ELR (cell line): ENCODE results near the gene ZNRF1.
"Not testable (repeated sequence)": the region's sequence is repeated elsewhere in the genome, so short reads cannot be mapped to it uniquely, and the experiment has no call there.

Experiments
- DNase-seq: peaks from one replicate; pipeline ENCODE4 v3.0.0-alpha.2; 2015; ENCODE audit warnings: low read depth

ZNRF1 gene

GRCh38 chr16:75002474-75002873 is 3.6 kb downstream of the ZNRF1 start:
- no peak for DNase-seq

- no peak for DNase-seq
Measured at GRCh38 chr16:75003931-75004330, 5.1 kb downstream of the ZNRF1 start.

- no peak for DNase-seq
Measured at GRCh38 chr16:75004460-75004859, 5.6 kb downstream of the ZNRF1 start.

- DNase-seq: no peak
Measured at GRCh38 chr16:75005697-75006096, 6.9 kb downstream of the ZNRF1 start.

GRCh38 chr16:75007443-75007842 is 8.6 kb downstream of the ZNRF1 start:
- no peak for DNase-seq

GRCh38 chr16:75010427-75010826 is 11.6 kb downstream of the ZNRF1 start:
- DNase-seq: no peak

- peak; percentile 90 for DNase-seq
Measured at GRCh38 chr16:75011634-75012307, 12.9 kb downstream of the ZNRF1 start.

- peak; percentile 33 for DNase-seq
Measured at GRCh38 chr16:75012380-75013081, 13.7 kb downstream of the ZNRF1 start.

GRCh38 chr16:75013123-75013522 is 14.3 kb downstream of the ZNRF1 start:
- not testable (repeated sequence) for DNase-seq

GRCh38 chr16:75014318-75014717 is 15.5 kb downstream of the ZNRF1 start:
- no peak for DNase-seq

- not testable (repeated sequence) for DNase-seq
Measured at GRCh38 chr16:75016451-75017081, 17.7 kb downstream of the ZNRF1 start.

- DNase-seq: no peak
Measured at GRCh38 chr16:75017670-75018525, 19.1 kb downstream of the ZNRF1 start.

GRCh38 chr16:75019007-75019406 is 20.2 kb downstream of the ZNRF1 start:
- DNase-seq: peak; percentile 30

GRCh38 chr16:75019586-75019985 is 20.8 kb downstream of the ZNRF1 start:
- no peak for DNase-seq

GRCh38 chr16:75021410-75021809 is 22.6 kb downstream of the ZNRF1 start:
- DNase-seq: no peak

- DNase-seq: no peak
Measured at GRCh38 chr16:75022567-75022966, 23.7 kb downstream of the ZNRF1 start.

- DNase-seq: peak; percentile 60
Measured at GRCh38 chr16:75023009-75023408, 24.2 kb downstream of the ZNRF1 start.

- no peak for DNase-seq
Measured at GRCh38 chr16:75024182-75024581, 25.4 kb downstream of the ZNRF1 start.

GRCh38 chr16:75024594-75024993 is 25.8 kb downstream of the ZNRF1 start:
- no peak for DNase-seq

- peak; percentile 43 for DNase-seq
Measured at GRCh38 chr16:75025761-75026160, 26.9 kb downstream of the ZNRF1 start.

- DNase-seq: peak; percentile 84
Measured at GRCh38 chr16:75026239-75026891, 27.5 kb downstream of the ZNRF1 start.

- no peak for DNase-seq
Measured at GRCh38 chr16:75026892-75027391, 28.1 kb downstream of the ZNRF1 start.
